Measurements from ENCODE around the gene FBLN1. TPM values are rescaled to one million over a fixed set of nuclear protein-coding genes. Genes with fewer than 3 reads are reported as not detected.
"Not testable (repeated sequence)": the region's sequence is repeated elsewhere in the genome, so short reads cannot be mapped to it uniquely, and the experiment has no call there.

Gene FBLN1
- total RNA-seq, 8 experiments from 2014 or later: 1.2 to 67.4 (median 4.5) TPM

- in situ Hi-C loops (cut with MboI; ENCODE audit: low pct_unique_long_range_greater_than_20kb in 2 of 9, low sequenced_read_pairs in 9 of 9, unreplicated experiment in 9 of 9): loop anchor here in 3 of 9 experiments (25.0 kb wide), 3 partner anchors 274 to 724 kb away; no protein-coding TSS in a partner anchor
- H3K4me3 ChIP-seq: peak overlapping the region in 1 of 5 donors; percentile 11
- H3K27ac ChIP-seq: peak overlapping the region; percentile 3 to 45
- peak in 7 of 8 experiments; percentile 56 to 90 (median 88) for ATAC-seq (replicated peaks in 6 of 8)
- peaks cover 16 to 28% of the 10 kb centered on the region in 2 donors for H3K4me1 ChIP-seq (replicated peaks in 1 of 2)
- WGBS, 10 experiments: 6 to 90% (median 54%) methylated on average over 2 to 9 of the region's 17 CpGs; no CpG with 5 or more reads in 1 of the 10 experiments
These were observed 85.2 kb downstream of the FBLN1 start for GRCh38 chr22:45587638-45588505.

- WGBS, 10 experiments: 70 to 100% (median 93%) methylated on average over 1 to 3 of the region's 8 CpGs; no CpG with 5 or more reads in 6 of the 10 experiments
- H3K4me1 ChIP-seq (replicated peaks in 1 of 2): peaks cover 16 to 26% of the 10 kb centered on the region in 2 donors
- H3K27ac ChIP-seq: no peak overlapping the region
- in situ Hi-C loops (cut with MboI; ENCODE audit: low pct_unique_long_range_greater_than_20kb in 2 of 9, low sequenced_read_pairs in 9 of 9, unreplicated experiment in 9 of 9): loop anchor here in 3 of 9 experiments (25.0 kb wide), 3 partner anchors 273 to 723 kb away; no protein-coding TSS in a partner anchor
- no peak for ATAC-seq (replicated peaks in 6 of 8)
- H3K4me3 ChIP-seq: no peak overlapping the region
These were observed 86.9 kb downstream of the FBLN1 start for GRCh38 chr22:45589556-45589955.

- H3K4me1 ChIP-seq (replicated peaks in 1 of 2): peaks cover 16 to 24% of the 10 kb centered on the region in 2 donors
- in situ Hi-C loops (cut with MboI; ENCODE audit: low pct_unique_long_range_greater_than_20kb in 2 of 9, low sequenced_read_pairs in 9 of 9, unreplicated experiment in 9 of 9): loop anchor here in 3 of 9 experiments (25.0 kb wide), 3 partner anchors 272 to 722 kb away; no protein-coding TSS in a partner anchor
- H3K4me3 ChIP-seq: no peak overlapping the region
- 80 to 100% (median 81%) methylated on average over 3 to 5 of the region's 13 CpGs; no CpG with 5 or more reads in 7 of the 10 experiments for WGBS, 10 experiments
- ATAC-seq (replicated peaks in 6 of 8): no peak
- no peak overlapping the region for H3K27ac ChIP-seq
These were observed 87.6 kb downstream of the FBLN1 start for GRCh38 chr22:45590262-45590661.

- not testable (repeated sequence) for H3K4me3 ChIP-seq; ATAC-seq (replicated peaks in 6 of 8); H3K27ac ChIP-seq
- 82 to 94% methylated on average over 2 to 3 of the region's 26 CpGs; no CpG with 5 or more reads in 8 of the 10 experiments for WGBS, 10 experiments
- in situ Hi-C loops (cut with MboI; ENCODE audit: low pct_unique_long_range_greater_than_20kb in 2 of 9, low sequenced_read_pairs in 9 of 9, unreplicated experiment in 9 of 9): loop anchor here in 3 of 9 experiments (25.0 kb wide), 3 partner anchors 271 to 721 kb away; no protein-coding TSS in a partner anchor
- peaks cover 16 to 23% of the 10 kb centered on the region in 2 donors for H3K4me1 ChIP-seq (replicated peaks in 1 of 2)
These were observed 89.0 kb downstream of the FBLN1 start for GRCh38 chr22:45591633-45592213.

- Histone ChIP-seq H3K4me3 (no peak overlapping the region), H3K27ac (no peak overlapping the region), H3K4me1 (replicated peaks in 1 of 2) (peaks cover 0 to 3% of the 10 kb centered on the region in 2 donors)
- in situ Hi-C loops (cut with MboI; ENCODE audit: low pct_unique_long_range_greater_than_20kb in 2 of 9, low sequenced_read_pairs in 9 of 9, unreplicated experiment in 9 of 9): loop anchor here in 3 of 9 experiments (25.0 kb wide), 3 partner anchors 268 to 718 kb away; no protein-coding TSS in a partner anchor
- no peak for ATAC-seq (replicated peaks in 6 of 8)
- 0 to 100% (median 70%) methylated on average over 1 to 7 of the region's 8 CpGs; no CpG with 5 or more reads in 2 of the 10 experiments for WGBS, 10 experiments
These were observed 91.6 kb downstream of the FBLN1 start for GRCh38 chr22:45594123-45594941.

GRCh38 chr22:45597460-45598192 lies 94.9 kb downstream of the FBLN1 start:
- H3K4me3 ChIP-seq: no peak overlapping the region
- peaks cover 22 to 23% of the 10 kb centered on the region in 2 donors for H3K4me1 ChIP-seq (replicated peaks in 1 of 2)
- in situ Hi-C loops (cut with MboI; ENCODE audit: low pct_unique_long_range_greater_than_20kb in 2 of 9, low sequenced_read_pairs in 9 of 9, unreplicated experiment in 9 of 9): loop anchor here in 3 of 9 experiments (25.0 kb wide), 3 partner anchors 265 to 715 kb away; no protein-coding TSS in a partner anchor
- no peak overlapping the region for H3K27ac ChIP-seq
- ATAC-seq (replicated peaks in 6 of 8): peak in 1 of 8 experiments; percentile 77
- WGBS, 10 experiments: 61 to 95% (median 91%) methylated on average over 2 to 16 of the region's 20 CpGs; no CpG with 5 or more reads in 2 of the 10 experiments

GRCh38 chr22:45598596-45599217 lies 96.0 kb downstream of the FBLN1 start:
- peaks cover 28 to 32% of the 10 kb centered on the region in 2 donors for H3K4me1 ChIP-seq (replicated peaks in 1 of 2)
- 45 to 100% (median 66%) methylated on average over 1 to 7 of the region's 15 CpGs; no CpG with 5 or more reads in 5 of the 10 experiments for WGBS, 10 experiments
- no peak overlapping the region for H3K27ac ChIP-seq
- in situ Hi-C loops (cut with MboI; ENCODE audit: low pct_unique_long_range_greater_than_20kb in 2 of 9, low sequenced_read_pairs in 9 of 9, unreplicated experiment in 9 of 9): loop anchor here in 3 of 9 experiments (25.0 kb wide), 3 partner anchors 264 to 714 kb away; no protein-coding TSS in a partner anchor
- no peak for ATAC-seq (replicated peaks in 6 of 8)
- no peak overlapping the region for H3K4me3 ChIP-seq

GRCh38 chr22:45599836-45600577 lies 97.3 kb downstream of the FBLN1 start:
- no peak for ATAC-seq (replicated peaks in 6 of 8)
- 75 to 100% (median 97%) methylated on average over 1 to 10 of the region's 22 CpGs; no CpG with 5 or more reads in 2 of the 10 experiments for WGBS, 10 experiments
- H3K27ac ChIP-seq: peak overlapping the region in 1 of 2 donors; percentile 43
- in situ Hi-C loops (cut with MboI; ENCODE audit: low pct_unique_long_range_greater_than_20kb in 2 of 9, low sequenced_read_pairs in 9 of 9, unreplicated experiment in 9 of 9): loop anchor here in 3 of 9 experiments (25.0 kb wide), 4 partner anchors 262 to 1987 kb away; no protein-coding TSS in a partner anchor
- H3K4me3 ChIP-seq: no peak overlapping the region
- peaks cover 32 to 33% of the 10 kb centered on the region in 2 donors for H3K4me1 ChIP-seq (replicated peaks in 1 of 2)

GRCh38 chr22:45600790-45601730 lies 98.4 kb downstream of the FBLN1 start:
- 21 to 100% (median 44%) methylated on average over 1 to 4 of the region's 14 CpGs; no CpG with 5 or more reads in 3 of the 10 experiments for WGBS, 10 experiments
- Histone ChIP-seq H3K4me1 (replicated peaks in 1 of 2) (peaks cover 42 to 43% of the 10 kb centered on the region in 2 donors), H3K4me3 (no peak overlapping the region), H3K27ac (peak overlapping the region; percentile 72 to 83)
- ATAC-seq (replicated peaks in 6 of 8): peak in 5 of 8 experiments; percentile 71 to 81 (median 73)
- in situ Hi-C loops (cut with MboI; ENCODE audit: low pct_unique_long_range_greater_than_20kb in 2 of 9, low sequenced_read_pairs in 9 of 9, unreplicated experiment in 9 of 9): loop anchor here in 1 of 9 experiments (25.0 kb wide), 1 partner anchor 1986 kb away; no protein-coding TSS in a partner anchor

Measured in motor neuron (in vitro differentiated cells).